Stimulated activated CD4-positive, alpha-beta T cell treated with anti-CD3 and anti-CD28 coated beads, Interleukin-15, amount 100 ng/mL, for 24 hours (primary cell): ENCODE results near the gene CCDC167.
A peak's percentile ranks its signal among the peaks of the same experiment; 100 is the strongest.
"Not testable (repeated sequence)": the region's sequence is repeated elsewhere in the genome, so short reads cannot be mapped to it uniquely, and the experiment has no call there.

Experiments
- DNase-seq: peaks from one replicate; pipeline ENCODE4 v3.0.0-alpha.2; 2020

The CCDC167 gene

DNA sequence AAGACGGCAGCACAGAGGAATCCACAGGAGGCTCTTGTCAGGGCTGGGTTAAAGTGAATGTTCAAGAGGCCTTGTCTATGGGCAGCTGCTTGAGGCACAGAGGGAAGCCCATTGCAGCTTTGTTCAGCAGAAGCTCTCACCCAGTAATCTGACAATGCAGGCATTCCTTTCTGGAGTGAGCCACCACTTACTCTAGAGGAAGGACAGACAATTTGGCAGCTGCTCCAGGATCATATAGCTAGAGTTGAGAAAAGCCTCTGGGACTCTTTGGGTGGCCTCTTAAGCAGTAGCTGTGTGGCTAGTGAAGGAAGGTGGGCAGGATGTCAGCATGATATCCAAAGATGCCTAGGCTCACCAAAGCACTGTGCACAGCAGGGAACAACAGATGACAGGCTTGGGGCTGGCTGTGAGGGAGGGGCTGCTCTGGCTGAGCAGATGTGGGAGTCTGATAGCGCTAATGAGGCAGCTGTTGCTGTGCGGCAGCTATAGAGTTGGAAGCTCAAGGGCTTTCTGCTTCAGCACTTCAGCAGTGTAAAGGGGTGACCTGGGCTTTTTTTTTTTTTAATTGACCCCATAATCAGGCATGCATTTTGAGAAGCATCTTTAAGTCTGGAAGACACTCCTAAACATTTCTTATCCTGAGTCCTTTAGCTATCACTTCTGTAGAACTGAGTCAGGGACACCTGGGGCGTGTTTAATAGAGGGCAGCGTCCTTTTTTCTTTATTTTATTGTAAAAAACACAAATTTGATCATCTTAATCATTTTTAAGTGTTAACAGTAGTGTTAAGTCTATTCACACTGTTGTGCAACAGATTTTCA is 39.5 kb downstream of the CCDC167 start:
- DNase-seq, result no peak

GRCh38 chr6:37456816-37457560 is 42.7 kb downstream of the CCDC167 start:
- DNase-seq, result no peak

DNA sequence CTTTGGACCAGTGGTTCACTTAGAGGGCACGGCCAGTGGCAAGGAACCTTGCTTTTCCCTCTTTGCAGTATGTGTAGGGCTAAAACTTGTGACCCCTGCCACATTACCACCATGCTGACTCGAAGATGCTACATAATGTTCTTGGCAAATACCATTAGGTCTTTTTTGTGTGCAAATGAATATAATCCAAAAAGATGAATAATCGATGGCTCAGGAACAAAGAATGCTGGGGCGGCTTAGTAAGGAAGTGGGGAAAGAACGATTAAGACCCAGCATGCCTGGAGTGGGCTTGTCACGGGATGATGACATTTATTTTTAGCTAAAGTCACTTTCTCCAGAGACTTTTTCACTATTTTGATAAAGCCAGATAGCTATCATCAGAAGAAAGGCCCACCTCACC is 43.6 kb downstream of the CCDC167 start:
- DNase-seq, result no peak

DNA sequence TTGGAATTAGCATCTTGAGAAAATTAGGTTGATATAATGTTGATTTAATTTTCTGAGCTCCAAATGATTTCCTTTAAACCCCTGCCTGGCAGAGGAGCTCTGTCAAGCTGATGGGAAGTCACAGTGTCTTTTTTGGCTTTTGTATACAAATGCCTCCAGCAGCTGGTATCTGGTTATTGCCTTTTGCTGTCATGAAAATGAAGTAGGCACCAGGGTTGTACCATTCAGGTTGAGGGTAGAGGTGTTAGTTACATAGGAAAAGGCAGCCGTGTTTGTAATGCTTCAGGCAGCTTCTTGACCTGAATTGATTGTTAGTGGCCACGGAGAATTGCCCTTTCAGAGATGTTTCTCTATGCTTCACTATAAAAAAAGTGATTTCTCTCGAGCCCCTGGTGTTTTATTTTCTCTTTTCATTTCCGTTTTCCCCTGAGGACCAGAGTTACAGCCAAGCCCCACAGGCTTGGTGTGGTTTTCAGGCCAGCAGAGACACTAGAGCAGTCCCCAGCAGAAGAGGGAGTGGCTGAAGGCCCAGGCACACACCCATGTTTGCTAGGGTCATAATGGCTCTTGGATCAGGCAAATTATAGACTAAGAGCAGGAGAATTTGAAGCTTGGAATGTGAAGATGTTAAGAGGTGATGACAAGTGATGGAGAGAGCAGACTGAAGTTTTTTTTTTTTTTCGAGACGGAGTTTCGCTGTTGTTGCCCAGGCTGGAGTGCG is 45.1 kb downstream of the CCDC167 start:
- DNase-seq, result no peak

DNA sequence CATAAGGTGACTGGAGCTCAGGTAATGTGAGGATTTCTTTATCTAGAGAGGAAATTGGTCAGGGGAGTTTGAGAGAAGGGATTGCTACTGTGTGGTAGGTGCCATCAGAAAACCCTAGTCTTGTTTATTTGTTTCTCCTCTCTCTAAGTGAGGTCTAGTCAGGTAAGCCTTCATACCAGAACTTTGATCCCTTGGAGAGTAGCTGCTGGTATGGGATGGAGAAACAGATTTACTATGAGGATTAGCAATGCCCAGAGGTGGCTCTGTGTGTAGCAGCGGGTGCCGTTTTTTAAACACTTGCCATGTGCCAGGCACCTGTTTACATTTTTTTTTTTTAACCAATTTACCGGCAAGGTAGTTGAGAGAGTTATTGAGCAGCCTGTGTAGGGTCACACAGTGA is 47.2 kb downstream of the CCDC167 start:
- DNase-seq, result no peak

DNA sequence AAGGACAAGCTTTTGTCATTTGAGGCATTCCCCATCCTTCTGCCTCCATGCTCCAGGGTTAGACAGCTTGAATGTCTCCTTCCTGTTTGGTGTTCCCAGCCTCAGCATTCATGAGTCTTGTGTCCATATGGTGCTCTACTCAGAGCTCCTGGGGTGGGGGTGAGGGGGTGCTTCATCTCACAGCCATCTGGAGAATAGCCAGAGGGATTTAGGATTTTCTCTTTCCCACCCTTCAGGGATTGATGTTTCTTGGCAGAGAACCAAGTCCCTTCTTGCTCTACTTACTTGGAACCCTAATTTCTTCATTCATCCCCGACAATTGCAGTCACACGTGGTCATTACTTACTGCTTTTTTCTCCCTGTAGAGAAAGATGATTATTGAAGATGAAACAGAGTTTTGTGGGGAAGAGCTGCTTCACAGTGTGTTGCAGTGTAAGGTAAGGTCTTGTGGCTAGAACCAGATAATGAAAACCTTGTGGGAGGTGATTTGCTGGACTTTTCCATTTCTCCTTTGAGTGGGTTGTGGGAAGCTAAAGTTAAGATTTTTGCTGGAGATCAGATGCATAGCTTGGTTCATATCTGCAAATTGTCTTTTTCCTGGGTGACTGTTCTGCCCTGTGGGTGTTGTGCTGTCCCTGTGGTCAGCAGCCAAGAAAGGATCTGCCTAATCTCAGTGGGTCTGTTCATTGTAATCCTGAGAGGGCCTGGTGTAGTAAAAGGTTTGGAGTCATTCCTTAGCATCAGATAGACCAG is 48.1 kb downstream of the CCDC167 start:
- DNase-seq, result no peak

GRCh38 chr6:37449984-37450383 is 49.7 kb downstream of the CCDC167 start:
- no peak for DNase-seq

DNA sequence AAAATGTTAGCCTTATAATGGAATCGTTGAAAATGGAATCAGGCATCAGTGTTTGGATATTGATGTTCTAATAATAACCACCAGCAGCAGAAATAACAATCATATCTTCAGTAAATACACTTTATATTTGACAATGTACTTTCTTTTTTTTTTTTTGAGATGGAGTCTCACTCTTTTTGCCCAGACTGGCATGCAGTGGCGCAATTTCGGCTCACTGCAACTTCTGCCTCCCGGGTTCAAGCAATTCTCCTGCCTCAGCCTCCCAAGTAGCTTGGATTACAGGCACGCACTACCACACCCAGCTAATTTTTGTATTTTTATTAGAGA is 56.5 kb downstream of the CCDC167 start:
- DNase-seq, result not testable (repeated sequence)

- no peak for DNase-seq
Measured at GRCh38 chr6:37442416-37443215, 57.1 kb downstream of the CCDC167 start.

DNA sequence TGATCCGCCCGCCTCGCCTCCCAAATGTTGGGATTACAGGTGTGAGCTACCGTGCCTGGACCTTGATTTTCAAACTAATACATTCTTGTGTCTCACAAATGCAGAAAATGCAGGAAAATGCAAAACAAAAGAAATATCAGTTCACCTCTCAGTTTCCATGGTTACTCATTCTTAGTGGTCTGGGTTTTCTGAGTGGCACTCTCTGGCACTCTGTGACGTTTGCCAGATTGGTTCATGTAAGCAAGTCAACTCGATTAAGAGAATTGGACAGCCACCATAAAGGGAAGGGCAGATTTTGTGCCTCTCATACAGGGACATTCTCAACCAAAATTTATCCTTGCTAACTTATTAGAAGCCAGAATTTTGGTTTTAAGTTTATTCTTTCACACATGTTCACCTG is 58.0 kb downstream of the CCDC167 start:
- no peak for DNase-seq

DNA sequence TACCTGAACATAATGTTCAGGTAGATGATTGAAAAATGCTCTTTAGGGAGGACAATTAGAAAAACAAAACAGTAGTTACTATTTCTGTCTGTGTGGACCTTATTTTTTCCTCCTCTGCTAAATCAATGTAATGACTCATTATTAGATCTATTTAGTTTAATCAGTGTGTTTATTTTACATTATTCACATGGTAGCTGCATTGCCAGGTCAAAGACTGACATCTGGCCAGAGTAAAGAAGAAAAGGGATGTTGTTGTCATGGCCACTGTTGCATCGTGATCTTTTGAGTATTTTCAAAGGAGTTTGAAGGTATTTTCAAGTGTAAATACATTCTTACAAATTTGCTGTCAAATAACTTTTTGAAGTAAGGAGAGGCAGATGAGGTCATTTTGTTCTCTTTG is 60.8 kb downstream of the CCDC167 start:
- no peak for DNase-seq

DNA sequence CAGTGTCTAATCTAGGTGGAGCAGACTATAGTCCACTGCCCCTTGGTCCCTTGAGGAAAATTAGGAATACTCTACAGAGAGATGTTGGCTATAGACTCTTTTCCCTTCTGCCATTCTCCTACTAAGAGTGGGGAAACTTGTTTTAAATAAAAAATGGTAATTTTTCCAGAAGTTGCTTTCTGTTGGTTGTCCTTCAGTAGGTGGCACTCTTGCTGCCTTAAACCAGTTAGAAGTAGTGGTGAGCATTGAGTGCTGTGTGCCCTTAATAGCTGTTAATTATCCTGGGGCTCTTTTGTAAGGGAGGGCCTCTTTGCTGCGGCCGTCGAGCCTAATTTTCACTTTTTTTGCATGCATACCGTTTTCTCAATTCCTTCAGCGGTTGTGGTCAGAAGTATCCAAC is 63.9 kb downstream of the CCDC167 start:
- no peak for DNase-seq

DNA sequence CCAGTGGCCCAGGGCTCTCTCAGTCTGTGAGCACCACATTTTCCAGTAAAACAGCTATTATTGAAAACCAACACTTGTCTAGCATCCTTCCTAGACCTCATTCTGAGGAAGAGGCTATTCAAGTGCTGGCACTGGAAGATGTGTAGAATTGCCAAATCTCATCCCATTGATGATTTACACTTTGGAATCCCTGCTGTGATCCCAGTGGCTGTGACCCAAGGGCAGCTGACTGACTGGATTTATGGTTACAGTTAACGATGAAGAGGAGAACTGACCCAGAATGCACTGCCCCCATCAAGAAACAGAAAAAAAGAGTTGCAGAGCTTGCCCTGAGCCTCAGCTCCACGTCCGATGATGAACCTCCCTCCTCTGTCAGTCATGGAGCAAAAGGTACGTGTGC is 64.3 kb downstream of the CCDC167 start:
- DNase-seq, result no peak

- DNase-seq, result peak; percentile 64
Measured at GRCh38 chr6:37433657-37434271, 65.9 kb downstream of the CCDC167 start.
